AG09319 (cell line): ENCODE data around the gene SHANK3.

Source experiments
- DNase-seq: peaks from one replicate; pipeline ENCODE4 v3.0.0-alpha.2; 2010; ENCODE audit warnings: low read depth; ENCODE audit errors: extremely low read depth
- TF ChIP-seq, protein P1 (sequence below): IDR thresholded peaks from 2 replicates; pipeline ENCODE4 v1.5.1; 2011; ENCODE audit warnings: low read depth, mild to moderate bottlenecking, inconsistent platforms, low read length, moderate library complexity

Gene SHANK3

DNA sequence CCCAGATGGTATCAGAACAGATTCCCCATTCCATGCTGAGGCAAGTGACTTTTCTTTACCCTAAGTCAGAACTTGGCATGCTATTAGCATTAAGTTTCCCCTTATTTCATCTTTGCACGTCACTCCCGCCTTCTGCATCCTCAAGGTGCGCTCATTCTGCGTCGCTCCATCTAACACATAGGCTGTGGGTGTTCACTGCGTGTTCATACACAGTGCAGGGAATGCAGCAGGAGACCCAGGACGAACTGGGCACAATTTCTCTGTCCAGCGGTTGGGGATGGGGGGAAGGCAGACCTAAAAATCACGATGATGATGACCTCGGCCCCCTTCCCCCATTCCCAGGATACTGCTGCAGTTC, 45.7 kb downstream of the SHANK3 start:
- TF ChIP-seq, protein P1, sequence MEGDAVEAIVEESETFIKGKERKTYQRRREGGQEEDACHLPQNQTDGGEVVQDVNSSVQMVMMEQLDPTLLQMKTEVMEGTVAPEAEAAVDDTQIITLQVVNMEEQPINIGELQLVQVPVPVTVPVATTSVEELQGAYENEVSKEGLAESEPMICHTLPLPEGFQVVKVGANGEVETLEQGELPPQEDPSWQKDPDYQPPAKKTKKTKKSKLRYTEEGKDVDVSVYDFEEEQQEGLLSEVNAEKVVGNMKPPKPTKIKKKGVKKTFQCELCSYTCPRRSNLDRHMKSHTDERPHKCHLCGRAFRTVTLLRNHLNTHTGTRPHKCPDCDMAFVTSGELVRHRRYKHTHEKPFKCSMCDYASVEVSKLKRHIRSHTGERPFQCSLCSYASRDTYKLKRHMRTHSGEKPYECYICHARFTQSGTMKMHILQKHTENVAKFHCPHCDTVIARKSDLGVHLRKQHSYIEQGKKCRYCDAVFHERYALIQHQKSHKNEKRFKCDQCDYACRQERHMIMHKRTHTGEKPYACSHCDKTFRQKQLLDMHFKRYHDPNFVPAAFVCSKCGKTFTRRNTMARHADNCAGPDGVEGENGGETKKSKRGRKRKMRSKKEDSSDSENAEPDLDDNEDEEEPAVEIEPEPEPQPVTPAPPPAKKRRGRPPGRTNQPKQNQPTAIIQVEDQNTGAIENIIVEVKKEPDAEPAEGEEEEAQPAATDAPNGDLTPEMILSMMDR = no peak
- no peak for DNase-seq

DNA sequence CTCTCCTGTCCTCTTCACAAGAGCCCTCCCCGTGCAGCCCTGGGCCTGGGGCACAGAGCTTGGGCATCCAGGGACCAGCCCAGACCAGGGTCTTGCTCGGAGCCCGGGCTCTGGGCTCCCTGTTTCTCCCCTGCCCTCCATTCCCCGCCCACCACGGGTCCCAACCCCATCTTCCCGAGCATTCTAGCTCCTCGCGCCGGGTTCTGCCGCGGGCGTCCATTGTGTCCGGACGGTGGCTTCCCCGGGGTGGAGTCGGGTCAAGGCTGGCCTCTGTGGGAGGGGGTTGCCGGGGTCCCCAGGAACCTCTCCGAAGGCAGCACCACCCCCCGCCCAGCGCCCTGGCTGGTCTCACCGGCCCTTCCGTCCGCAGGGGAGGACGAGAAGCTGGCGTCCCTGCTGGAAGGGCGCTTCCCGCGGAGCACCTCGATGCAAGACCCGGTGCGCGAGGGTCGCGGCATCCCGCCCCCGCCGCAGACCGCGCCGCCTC, 47.2 kb downstream of the SHANK3 start:
- no peak for DNase-seq
- TF ChIP-seq, protein P1 = no peak

DNA sequence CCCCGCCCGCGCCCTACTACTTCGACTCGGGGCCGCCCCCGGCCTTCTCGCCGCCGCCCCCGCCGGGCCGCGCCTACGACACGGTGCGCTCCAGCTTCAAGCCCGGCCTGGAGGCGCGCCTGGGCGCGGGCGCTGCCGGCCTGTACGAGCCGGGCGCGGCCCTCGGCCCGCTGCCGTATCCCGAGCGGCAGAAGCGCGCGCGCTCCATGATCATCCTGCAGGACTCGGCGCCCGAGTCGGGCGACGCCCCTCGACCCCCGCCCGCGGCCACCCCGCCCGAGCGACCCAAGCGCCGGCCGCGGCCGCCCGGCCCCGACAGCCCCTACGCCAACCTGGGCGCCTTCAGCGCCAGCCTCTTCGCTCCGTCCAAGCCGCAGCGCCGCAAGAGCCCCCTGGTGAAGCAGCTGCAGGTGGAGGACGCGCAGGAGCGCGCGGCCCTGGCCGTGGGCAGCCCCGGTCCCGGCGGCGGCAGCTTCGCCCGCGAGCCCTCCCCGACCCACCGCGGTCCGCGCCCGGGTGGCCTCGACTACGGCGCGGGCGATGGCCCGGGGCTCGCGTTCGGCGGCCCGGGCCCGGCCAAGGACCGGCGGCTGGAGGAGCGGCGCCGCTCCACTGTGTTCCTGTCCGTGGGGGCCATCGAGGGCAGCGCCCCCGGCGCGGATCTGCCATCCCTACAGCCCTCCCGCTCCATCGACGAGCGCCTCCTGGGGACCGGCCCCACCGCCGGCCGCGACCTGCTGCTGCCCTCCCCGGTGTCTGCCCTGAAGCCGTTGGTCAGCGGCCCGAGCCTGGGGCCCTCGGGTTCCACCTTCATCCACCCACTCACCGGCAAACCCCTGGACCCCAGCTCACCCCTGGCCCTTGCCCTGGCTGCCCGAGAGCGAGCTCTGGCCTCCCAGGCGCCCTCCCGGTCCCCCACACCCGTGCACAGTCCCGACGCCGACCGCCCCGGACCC, 48.0 kb downstream of the SHANK3 start:
- TF ChIP-seq, protein P1 = no peak
- DNase-seq = no peak

DNA sequence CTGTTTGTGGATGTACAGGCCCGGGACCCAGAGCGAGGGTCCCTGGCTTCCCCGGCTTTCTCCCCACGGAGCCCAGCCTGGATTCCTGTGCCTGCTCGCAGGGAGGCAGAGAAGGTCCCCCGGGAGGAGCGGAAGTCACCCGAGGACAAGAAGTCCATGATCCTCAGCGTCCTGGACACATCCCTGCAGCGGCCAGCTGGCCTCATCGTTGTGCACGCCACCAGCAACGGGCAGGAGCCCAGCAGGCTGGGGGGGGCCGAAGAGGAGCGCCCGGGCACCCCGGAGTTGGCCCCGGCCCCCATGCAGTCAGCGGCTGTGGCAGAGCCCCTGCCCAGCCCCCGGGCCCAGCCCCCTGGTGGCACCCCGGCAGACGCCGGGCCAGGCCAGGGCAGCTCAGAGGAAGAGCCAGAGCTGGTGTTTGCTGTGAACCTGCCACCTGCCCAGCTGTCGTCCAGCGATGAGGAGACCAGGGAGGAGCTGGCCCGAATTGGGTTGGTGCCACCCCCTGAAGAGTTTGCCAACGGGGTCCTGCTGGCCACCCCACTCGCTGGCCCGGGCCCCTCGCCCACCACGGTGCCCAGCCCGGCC, 48.7 kb downstream of the SHANK3 start:
- TF ChIP-seq, protein P1 = no peak
- no peak for DNase-seq

DNA sequence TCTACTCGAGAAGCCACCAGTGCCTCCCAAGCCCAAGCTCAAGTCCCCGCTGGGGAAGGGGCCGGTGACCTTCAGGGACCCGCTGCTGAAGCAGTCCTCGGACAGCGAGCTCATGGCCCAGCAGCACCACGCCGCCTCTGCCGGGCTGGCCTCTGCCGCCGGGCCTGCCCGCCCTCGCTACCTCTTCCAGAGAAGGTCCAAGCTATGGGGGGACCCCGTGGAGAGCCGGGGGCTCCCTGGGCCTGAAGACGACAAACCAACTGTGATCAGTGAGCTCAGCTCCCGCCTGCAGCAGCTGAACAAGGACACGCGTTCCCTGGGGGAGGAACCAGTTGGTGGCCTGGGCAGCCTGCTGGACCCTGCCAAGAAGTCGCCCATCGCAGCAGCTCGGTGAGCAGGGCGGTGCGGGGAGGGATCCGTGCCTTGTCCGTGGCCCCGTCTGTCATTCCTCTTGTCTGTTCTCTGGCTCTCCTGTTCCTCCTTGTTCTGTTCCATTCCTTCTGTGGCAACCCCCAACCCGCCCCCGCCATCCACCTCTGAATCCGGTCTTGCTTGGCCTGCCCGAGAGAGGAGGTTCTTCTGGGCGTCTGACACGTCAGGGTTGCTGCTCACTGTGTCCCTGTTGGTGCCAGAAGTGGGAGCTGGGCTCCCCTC, 49.6 kb downstream of the SHANK3 start:
- DNase-seq = no peak
- TF ChIP-seq, protein P1 = no peak
